Measurements from ENCODE around the gene CMYA5. TPM values are rescaled to one million over a fixed set of nuclear protein-coding genes. Genes with fewer than 3 reads are reported as not detected.
A peak's percentile ranks its signal among the peaks of the same experiment; 100 is the strongest.
"Not testable (repeated sequence)": the region's sequence is repeated elsewhere in the genome, so short reads cannot be mapped to it uniquely, and the experiment has no call there.

The CMYA5 gene
- 0.44 TPM for polyA plus RNA-seq (2013, experiment 1 of 2)
- polyA plus RNA-seq (2013, experiment 2 of 2): 0.56 TPM

DNA sequence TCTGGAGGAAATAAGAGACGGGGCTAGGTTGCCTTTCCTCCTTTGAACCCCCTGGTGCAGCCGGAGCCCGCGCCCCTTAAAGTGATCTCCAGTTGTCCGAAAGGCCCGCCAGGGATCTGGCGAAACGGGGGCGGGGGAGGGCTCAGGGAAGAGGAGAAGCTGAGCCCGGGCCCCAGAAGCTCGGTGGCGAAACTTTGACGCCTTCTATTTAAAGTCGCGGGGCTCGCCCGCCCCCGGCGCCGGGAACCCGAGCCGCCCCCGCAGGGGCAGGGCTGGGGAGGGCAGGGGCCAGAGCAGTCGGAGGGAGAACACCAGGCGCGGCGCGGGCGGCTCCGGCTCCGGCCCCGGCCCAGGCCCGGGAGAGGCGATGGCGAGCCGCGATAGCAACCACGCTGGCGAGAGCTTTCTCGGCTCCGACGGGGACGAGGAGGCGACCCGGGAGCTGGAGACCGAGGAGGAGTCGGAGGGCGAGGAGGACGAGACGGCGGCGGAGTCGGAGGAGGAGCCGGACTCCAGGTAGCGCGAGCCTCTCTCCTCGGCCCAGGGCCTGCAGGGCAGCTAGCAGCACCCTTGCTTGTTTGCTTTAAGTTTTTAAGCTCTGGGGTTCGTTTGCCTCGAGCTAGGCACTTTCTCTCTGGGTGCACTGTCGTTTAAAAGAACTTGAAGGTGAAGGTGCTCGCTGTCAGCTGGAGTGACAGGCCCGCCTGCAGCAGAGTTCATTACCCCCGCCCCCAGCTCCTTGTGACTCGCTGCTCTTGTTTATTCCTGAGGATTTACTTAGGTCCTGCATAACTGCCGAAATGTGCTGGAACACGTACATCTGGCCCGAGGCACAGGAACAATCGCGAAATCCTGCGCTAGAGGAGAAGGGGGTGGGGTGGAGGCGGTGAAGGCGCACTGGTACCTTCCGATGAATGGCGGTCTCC, at the start of gene CMYA5:
TSS of gene CMYA5 (plus strand) at position 296 of the 926 bp plus-strand sequence. CDS start at position 368, 72 bp downstream.
- Histone ChIP-seq H3K9me3 (ENCODE audit: control insufficient read depth, low read length) (no peaks in the 10 kb centered on the region), H3K36me3 (ENCODE audit: control insufficient read depth, insufficient read depth, low read length) (peaks cover 17% of the 10 kb centered on the region), H3K27ac (ENCODE audit: low read depth, low read length, severe bottlenecking) (no peak within 1 kb of the TSS), H3K4me1 (ENCODE audit: control insufficient read depth, insufficient read depth, low read length, poor library complexity, severe bottlenecking) (peaks cover 6% of the 10 kb centered on the region), H3K4me3 (ENCODE audit: extremely low read depth, insufficient read depth, low read length, poor library complexity, severe bottlenecking) (peak within 1 kb of the TSS; percentile 25)
- 22 to 33% methylated on average over 55 to 72 of the region's 74 CpGs for WGBS, 2 experiments (ENCODE audit: insufficient coverage in 2 of 2)

DNA sequence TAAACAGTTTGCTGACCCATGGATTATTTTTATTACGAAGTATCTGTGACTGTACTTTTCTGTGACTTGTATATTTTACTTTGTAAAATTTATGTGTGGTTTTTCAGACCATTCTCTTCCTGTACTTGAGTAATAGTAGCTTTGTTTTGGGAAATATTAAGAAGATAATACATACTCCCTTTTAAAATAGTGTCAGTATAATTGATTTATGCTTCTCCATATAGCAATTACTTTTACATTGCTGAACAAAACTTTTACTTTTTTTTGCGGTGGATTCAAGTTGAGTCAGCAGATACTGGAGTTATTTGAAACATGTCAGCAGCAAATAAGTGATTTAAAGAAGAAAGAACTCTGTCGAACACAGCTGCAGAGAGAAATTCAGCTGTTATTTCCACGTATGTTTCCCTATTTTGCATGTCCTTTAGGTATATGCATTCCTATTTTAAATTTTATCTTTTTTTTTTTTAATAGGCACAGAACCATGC, 49.0 kb upstream of the CMYA5 start:
- H3K4me3 ChIP-seq (ENCODE audit: extremely low read depth, insufficient read depth, low read length, poor library complexity, severe bottlenecking): no peak overlapping the region
- H3K9me3 ChIP-seq (ENCODE audit: control insufficient read depth, low read length): no peaks in the 10 kb centered on the region
- no CpG with 5 or more reads among the region's 4 CpGs for WGBS, 2 experiments (ENCODE audit: insufficient coverage in 2 of 2)
- H3K27ac ChIP-seq (ENCODE audit: low read depth, low read length, severe bottlenecking): no peak overlapping the region
- no peaks in the 10 kb centered on the region for H3K4me1 ChIP-seq (ENCODE audit: control insufficient read depth, insufficient read depth, low read length, poor library complexity, severe bottlenecking)
- peaks cover 32% of the 10 kb centered on the region for H3K36me3 ChIP-seq (ENCODE audit: control insufficient read depth, insufficient read depth, low read length)

DNA sequence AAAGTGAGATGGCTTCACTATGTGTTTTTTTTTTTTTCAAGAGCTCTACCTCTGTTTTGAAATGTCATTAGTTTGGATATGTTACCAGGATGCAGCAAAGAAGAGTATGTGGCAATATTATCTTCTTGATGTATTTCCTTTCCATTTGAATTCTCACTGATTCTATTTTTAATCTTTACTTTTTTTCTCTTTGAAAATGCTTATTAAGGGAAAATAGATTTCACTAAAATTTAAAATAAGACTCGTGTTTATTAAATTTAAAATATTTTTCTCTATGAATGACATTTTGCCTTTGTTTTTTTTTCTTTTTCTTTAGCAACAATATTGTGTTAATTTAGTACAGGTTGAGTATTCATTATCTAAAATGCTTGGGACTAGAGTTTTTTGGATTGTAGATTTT, 48.2 kb upstream of the CMYA5 start:
- Histone ChIP-seq H3K9me3 (ENCODE audit: control insufficient read depth, low read length) (no peaks in the 10 kb centered on the region), H3K27ac (ENCODE audit: low read depth, low read length, severe bottlenecking) (no peak overlapping the region), H3K4me1 (ENCODE audit: control insufficient read depth, insufficient read depth, low read length, poor library complexity, severe bottlenecking) (no peaks in the 10 kb centered on the region), H3K36me3 (ENCODE audit: control insufficient read depth, insufficient read depth, low read length) (peaks cover 33% of the 10 kb centered on the region), H3K4me3 (ENCODE audit: extremely low read depth, insufficient read depth, low read length, poor library complexity, severe bottlenecking) (no peak overlapping the region)
- WGBS, 2 experiments (ENCODE audit: insufficient coverage in 2 of 2): no CpG with 5 or more reads among the region's 1 CpG

DNA sequence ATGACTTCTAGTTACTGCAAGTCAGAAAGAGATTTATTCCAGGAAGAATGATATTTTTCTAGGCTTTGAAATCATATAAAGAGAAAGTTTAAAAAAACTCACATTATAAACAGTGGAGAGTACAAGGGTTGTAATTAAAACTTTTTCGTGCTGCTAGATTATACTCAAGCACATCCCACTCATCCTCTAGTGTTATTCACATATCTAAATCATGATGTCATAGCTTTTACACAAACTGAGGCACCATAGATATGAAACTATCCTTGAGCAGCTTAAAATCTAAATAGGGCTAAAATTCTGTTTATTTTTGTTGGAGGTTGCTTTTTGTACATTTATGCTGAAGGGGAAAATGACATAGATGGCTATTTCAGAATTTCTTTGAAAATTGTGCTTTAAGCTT, 47.4 kb upstream of the CMYA5 start:
- H3K4me3 ChIP-seq (ENCODE audit: extremely low read depth, insufficient read depth, low read length, poor library complexity, severe bottlenecking): no peak overlapping the region
- no peaks in the 10 kb centered on the region for H3K9me3 ChIP-seq (ENCODE audit: control insufficient read depth, low read length)
- H3K36me3 ChIP-seq (ENCODE audit: control insufficient read depth, insufficient read depth, low read length): peaks cover 34% of the 10 kb centered on the region
- no peaks in the 10 kb centered on the region for H3K4me1 ChIP-seq (ENCODE audit: control insufficient read depth, insufficient read depth, low read length, poor library complexity, severe bottlenecking)
- no peak overlapping the region for H3K27ac ChIP-seq (ENCODE audit: low read depth, low read length, severe bottlenecking)
- no CpG with 5 or more reads among the region's 1 CpG for WGBS, 2 experiments (ENCODE audit: insufficient coverage in 2 of 2)

DNA sequence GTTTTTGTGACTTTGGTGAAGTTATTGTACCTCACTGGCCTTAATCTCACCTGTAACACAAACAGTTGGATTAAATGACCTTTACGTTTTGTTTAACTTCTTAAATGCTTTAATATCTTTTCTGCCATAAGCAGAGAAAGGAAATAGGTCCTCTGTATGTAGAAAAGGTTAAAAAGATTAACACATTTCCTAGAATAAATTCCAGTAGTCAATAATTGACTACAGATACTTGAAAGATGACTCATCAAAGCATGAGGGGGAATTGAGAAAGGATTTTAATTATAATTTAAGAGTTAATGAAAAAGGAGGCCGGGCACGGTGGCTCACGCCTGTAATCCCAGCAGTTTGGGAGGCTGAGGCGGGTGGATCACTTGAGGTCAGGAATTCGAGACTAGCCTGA, 35.8 kb upstream of the CMYA5 start:
- Histone ChIP-seq H3K36me3 (ENCODE audit: control insufficient read depth, insufficient read depth, low read length) (peaks cover 18% of the 10 kb centered on the region), H3K9me3 (ENCODE audit: control insufficient read depth, low read length) (no peaks in the 10 kb centered on the region), H3K4me1 (ENCODE audit: control insufficient read depth, insufficient read depth, low read length, poor library complexity, severe bottlenecking) (no peaks in the 10 kb centered on the region), H3K27ac (ENCODE audit: low read depth, low read length, severe bottlenecking) (no peak overlapping the region), H3K4me3 (ENCODE audit: extremely low read depth, insufficient read depth, low read length, poor library complexity, severe bottlenecking) (no peak overlapping the region)
- WGBS, 2 experiments (ENCODE audit: insufficient coverage in 2 of 2): 86 to 95% methylated on average over 4 to 5 of the region's 6 CpGs

DNA sequence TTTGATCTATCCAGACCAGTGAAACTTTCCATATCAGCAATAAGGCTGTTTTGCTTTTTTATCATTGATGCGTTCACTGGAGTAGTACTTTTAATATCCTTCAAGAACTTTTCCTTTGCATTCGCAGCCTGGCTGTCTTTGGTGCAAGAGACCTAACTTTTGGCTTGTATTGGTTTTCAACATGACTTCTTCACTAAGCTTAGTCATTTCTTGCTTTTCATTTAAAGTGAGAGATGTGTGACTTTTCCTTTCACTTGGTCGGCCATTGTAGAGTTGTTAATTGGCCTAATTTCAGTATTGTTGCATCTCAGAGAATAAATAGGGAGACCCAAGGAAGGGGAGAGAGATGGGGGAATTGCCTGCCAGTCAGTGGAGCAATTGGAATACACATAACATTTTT, 26.4 kb upstream of the CMYA5 start:
- Histone ChIP-seq H3K9me3 (ENCODE audit: control insufficient read depth, low read length) (peaks cover 6% of the 10 kb centered on the region), H3K27ac (ENCODE audit: low read depth, low read length, severe bottlenecking) (no peak overlapping the region), H3K4me1 (ENCODE audit: control insufficient read depth, insufficient read depth, low read length, poor library complexity, severe bottlenecking) (no peaks in the 10 kb centered on the region), H3K36me3 (ENCODE audit: control insufficient read depth, insufficient read depth, low read length) (peaks cover 44% of the 10 kb centered on the region), H3K4me3 (ENCODE audit: extremely low read depth, insufficient read depth, low read length, poor library complexity, severe bottlenecking) (no peak overlapping the region)
- WGBS, 2 experiments (ENCODE audit: insufficient coverage in 2 of 2): 100% methylated on average over 2 of the region's 3 CpGs; no CpG with 5 or more reads in 1 of the 2 experiments

DNA sequence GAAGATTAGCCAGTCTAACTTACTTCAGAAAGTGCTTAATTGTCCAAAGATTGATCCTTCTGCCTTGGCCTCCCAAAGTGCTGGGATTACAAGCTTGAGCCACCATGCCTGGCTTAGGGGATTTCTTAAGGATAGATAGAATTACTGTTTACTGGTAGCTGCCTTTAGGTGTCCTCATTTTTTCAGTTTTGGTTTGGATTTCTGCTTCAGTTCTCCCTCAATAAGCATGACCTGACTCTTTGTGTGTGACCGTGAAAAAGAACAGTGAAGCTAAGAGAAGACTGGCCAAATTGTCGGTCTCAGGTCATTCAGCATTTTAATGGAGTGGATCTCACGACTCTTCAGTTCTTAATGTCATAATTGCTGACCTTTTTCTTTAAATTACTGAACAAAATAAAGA, 22.9 kb upstream of the CMYA5 start:
- Histone ChIP-seq H3K36me3 (ENCODE audit: control insufficient read depth, insufficient read depth, low read length) (peaks cover 54% of the 10 kb centered on the region), H3K9me3 (ENCODE audit: control insufficient read depth, low read length) (peaks cover 6% of the 10 kb centered on the region), H3K4me3 (ENCODE audit: extremely low read depth, insufficient read depth, low read length, poor library complexity, severe bottlenecking) (no peak overlapping the region), H3K27ac (ENCODE audit: low read depth, low read length, severe bottlenecking) (no peak overlapping the region), H3K4me1 (ENCODE audit: control insufficient read depth, insufficient read depth, low read length, poor library complexity, severe bottlenecking) (no peaks in the 10 kb centered on the region)
- WGBS, 2 experiments (ENCODE audit: insufficient coverage in 2 of 2): 67 to 92% methylated on average over 3 of the region's 3 CpGs

DNA sequence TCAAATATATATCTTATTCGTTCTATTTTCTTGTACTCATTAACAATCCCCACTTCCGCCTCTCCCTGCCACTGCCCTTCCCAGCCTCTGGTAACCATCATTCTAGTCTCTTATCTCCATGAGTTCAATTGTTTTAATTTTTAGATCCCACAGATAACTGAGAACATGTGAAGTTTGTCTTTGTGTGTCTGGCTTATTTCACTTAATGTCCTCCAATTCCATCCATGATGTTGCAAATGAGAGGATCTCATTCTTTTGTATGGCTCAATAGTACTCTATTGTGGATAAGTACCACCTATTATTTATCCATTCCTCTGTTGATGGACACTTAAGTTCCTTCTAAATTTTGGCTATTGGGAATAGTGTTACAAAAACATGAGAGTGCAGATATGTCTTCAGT, 17.2 kb upstream of the CMYA5 start:
- no peaks in the 10 kb centered on the region for H3K4me1 ChIP-seq (ENCODE audit: control insufficient read depth, insufficient read depth, low read length, poor library complexity, severe bottlenecking)
- H3K27ac ChIP-seq (ENCODE audit: low read depth, low read length, severe bottlenecking): no peak overlapping the region
- H3K36me3 ChIP-seq (ENCODE audit: control insufficient read depth, insufficient read depth, low read length): peaks cover 47% of the 10 kb centered on the region
- no peaks in the 10 kb centered on the region for H3K9me3 ChIP-seq (ENCODE audit: control insufficient read depth, low read length)
- WGBS, 2 experiments (ENCODE audit: insufficient coverage in 2 of 2): 83 to 100% methylated on average over 1 to 2 of the region's 2 CpGs
- H3K4me3 ChIP-seq (ENCODE audit: extremely low read depth, insufficient read depth, low read length, poor library complexity, severe bottlenecking): no peak overlapping the region

DNA sequence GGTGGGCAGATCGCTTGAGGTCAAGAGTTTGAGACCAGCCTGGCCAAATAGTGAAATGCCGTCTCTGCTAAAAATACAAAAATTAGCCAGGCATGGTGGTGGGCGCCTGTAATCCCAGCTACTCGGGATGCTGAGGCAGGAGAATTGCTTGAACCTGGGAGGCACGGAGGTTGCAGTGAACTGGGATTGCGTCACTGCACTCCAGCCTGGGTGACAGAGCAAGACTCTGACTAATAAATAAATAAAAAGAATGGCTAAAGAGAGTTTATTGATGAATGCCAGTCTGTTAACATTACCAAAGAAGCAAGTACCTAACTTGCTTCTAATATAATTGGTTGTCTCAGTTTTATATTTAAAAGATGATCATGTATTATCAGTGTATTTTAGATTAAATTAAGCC, 13.3 kb upstream of the CMYA5 start:
- H3K36me3 ChIP-seq (ENCODE audit: control insufficient read depth, insufficient read depth, low read length): peaks cover 35% of the 10 kb centered on the region

DNA sequence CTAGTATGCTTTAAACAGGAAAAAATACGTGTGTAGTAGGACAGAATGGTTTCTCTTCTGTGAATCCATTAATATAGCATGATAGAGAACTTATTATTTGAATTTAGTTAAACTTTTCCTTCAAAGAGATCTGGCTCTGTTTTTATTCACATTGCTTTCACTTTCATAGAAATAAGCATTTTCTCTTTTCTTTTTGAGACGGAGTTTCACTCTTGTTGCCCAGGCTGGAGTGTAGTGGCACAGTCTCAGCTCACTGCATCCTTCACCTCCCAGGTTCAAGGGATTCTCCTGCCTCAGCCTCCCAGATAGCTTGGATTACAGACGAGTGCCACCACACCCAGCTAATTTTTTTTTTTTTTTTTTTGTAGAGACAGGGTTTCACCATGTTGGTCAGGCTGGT, 7.5 kb upstream of the CMYA5 start:
- 100% methylated on average over 1 of the region's 3 CpGs; no CpG with 5 or more reads in 1 of the 2 experiments for WGBS, 2 experiments (ENCODE audit: insufficient coverage in 2 of 2)
- not testable (repeated sequence) for H3K4me1 ChIP-seq (ENCODE audit: control insufficient read depth, insufficient read depth, low read length, poor library complexity, severe bottlenecking); H3K4me3 ChIP-seq (ENCODE audit: extremely low read depth, insufficient read depth, low read length, poor library complexity, severe bottlenecking); H3K9me3 ChIP-seq (ENCODE audit: control insufficient read depth, low read length); H3K27ac ChIP-seq (ENCODE audit: low read depth, low read length, severe bottlenecking)
- peaks cover 45% of the 10 kb centered on the region for H3K36me3 ChIP-seq (ENCODE audit: control insufficient read depth, insufficient read depth, low read length)

More for the DNA sequence above, 13.3 kb upstream of the CMYA5 start:
- H3K27ac ChIP-seq (ENCODE audit: low read depth, low read length, severe bottlenecking); H3K4me3 ChIP-seq (ENCODE audit: extremely low read depth, insufficient read depth, low read length, poor library complexity, severe bottlenecking); H3K4me1 ChIP-seq (ENCODE audit: control insufficient read depth, insufficient read depth, low read length, poor library complexity, severe bottlenecking); H3K9me3 ChIP-seq (ENCODE audit: control insufficient read depth, low read length): not testable (repeated sequence)
- whole genome bisulfite sequencing, 2 experiments (ENCODE audit: insufficient coverage in 2 of 2): 95 to 98% methylated on average over 4 to 6 of the region's 6 CpGs

DNA sequence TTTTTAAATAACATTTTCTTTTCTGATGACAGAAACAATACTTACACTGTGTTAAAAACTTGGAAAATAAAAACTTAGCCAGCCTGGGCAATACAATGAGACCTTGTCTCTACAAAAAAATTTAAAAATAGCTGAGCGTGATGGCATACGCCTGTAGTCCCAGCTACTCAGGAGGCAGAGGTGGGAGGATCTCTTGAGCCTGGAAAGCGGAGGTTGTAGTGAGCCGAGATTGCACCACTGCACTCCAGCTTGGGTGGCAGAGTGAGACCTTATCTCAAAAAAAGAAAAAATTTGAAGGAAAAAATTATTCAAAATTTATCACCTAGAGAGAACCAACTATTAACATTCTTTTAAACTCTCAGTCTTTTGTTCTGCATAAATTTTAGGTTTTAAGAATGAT, 4.9 kb upstream of the CMYA5 start:
- Histone ChIP-seq H3K4me3 (ENCODE audit: extremely low read depth, insufficient read depth, low read length, poor library complexity, severe bottlenecking) (no peak overlapping the region), H3K36me3 (ENCODE audit: control insufficient read depth, insufficient read depth, low read length) (peaks cover 51% of the 10 kb centered on the region), H3K9me3 (ENCODE audit: control insufficient read depth, low read length) (no peaks in the 10 kb centered on the region), H3K27ac (ENCODE audit: low read depth, low read length, severe bottlenecking) (no peak overlapping the region), H3K4me1 (ENCODE audit: control insufficient read depth, insufficient read depth, low read length, poor library complexity, severe bottlenecking) (no peaks in the 10 kb centered on the region)
- 86 to 98% methylated on average over 4 of the region's 4 CpGs for whole genome bisulfite sequencing, 2 experiments (ENCODE audit: insufficient coverage in 2 of 2)

Measured in mesodermal cell (in vitro differentiated cells).